NCI-H1436 treated with DMSO at 0.1 percent for 48 hours (cell line): ENCODE measurements around the gene FOXJ3.

ENCODE experiments used
- DNase-seq: peaks from one replicate; lab custom pipeline; 2025; lab: John Stamatoyannopoulos, UW

The FOXJ3 gene

DNA sequence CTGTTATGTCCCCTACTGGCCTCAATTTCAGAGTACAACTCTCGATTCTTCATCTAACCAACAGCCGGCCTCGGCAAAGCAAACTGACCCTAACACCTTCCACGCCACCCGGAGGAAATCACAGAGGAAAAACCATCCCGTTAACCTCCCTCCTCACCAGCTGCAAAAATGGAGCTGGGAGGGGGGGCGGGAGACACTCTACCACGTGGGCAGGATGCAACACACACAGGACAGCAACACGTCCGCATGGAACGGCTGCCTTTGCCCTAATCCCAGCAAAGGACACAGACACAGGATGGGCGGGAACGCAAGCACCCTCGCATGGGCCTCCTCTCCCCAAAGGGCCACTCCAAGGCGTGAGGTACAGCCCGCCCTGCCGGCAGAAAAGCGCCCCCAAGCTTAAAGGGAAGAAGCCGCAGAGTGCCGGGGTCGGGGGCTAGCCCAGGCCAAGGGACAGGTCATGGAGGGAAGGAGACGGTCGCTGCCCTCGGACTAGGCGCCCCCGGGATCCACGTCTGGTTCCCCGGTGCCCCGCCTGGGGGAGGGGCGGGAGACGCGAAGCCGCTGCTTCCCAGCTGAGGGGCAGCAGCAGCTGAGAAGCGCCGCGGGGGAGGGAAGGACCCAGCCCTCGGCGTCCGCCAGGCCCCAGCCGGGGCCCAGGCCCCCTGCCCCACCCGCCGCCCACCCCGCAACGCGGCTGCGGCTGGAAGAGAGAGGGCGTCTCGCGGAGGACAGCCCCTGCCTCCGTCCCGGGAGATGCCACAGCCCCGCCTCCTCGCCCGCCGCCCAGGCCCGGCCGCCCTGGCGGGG lies 590 bp downstream of the FOXJ3 start:
- DNase-seq, result no peak

DNA sequence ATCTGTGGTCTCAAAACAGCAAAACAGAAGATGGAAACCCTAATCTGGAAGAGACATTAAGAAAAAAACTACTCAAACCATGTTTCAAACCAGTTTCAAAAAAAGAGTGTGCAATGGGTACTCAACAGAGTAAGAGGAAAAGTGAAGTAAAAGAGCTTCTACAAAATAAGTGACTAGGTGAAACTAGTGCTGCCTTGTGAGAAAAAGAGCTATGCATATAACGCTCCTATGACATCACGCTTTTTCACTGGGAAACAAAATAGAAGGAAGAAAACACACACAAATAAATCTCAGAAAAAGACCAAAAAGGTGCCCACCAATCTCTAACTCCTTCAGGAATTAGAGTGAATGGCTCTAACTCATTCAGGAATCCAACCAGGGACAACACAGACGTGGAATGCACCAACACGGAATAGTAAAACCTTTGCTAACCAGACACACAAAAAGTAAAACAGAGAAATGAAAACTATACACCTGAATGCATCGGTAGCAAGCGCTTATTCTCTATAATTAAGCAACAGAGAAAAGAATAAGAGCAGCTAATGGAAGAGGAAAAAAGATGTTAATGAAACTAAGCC lies 1.3 kb downstream of the FOXJ3 start:
- no peak for DNase-seq

DNA sequence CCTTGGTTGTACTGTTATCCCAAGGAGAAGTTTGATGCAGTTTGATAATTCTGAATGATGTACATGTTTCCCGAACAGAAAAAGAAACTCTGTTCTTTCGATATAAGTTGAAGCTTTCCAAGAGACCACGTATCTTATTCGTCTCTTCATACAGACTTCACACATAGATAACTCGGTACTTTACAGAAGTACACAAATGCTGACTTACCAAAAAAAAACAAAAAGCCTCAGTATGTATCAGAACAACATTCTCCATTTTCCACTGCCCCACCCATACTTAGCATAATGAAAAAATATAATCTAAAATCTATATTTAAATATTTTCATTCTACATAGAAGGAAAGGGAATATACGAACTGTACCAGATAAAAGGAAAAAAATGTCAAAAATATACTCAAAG lies 2.2 kb downstream of the FOXJ3 start:
- DNase-seq, result no peak

DNA sequence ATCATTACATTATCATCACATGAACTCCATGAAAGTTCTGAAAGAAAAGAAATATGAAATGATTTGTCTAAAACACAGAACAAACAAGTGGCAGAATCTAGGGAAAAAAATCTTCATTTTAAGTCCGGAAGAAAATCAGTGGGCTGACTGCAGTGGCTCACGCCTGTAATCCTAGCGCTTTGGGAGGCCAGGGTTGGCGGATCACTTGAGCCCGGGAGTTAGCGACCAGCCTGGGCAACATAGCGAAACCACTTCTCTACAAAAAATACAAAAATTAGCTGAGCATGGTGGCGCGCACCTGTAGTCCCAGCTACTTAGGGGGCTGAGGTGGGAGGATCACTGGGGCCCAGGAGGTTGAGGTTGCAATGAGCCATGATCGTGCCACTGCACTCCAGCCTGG lies 4.8 kb downstream of the FOXJ3 start:
- no peak for DNase-seq

DNA sequence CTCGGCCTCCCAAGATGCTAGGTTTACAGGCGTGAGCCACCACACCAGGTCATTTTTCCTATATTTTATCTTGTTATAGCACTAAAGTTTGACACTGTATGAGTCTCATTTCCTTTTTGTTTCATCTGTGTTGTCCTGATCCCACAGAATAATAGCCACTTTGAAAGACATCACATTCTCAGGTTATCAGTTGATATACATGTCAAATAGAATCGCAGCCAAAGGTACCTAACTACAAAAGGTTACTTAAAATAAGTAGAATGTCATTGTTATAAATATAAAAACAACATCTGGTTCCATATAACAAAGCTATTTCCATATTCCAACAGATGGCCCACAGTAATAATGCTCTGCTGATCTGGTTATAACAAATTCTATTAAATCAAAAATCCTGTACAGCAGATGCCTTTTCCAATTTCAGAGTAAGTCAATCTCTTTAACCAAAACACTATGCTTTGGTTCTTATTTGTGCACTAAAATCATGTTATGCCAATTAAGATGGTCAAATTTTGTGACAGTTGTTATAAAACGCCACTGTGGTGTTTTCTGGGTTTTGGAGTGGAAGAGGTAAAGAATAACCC lies 6.0 kb downstream of the FOXJ3 start:
- no peak for DNase-seq

DNA sequence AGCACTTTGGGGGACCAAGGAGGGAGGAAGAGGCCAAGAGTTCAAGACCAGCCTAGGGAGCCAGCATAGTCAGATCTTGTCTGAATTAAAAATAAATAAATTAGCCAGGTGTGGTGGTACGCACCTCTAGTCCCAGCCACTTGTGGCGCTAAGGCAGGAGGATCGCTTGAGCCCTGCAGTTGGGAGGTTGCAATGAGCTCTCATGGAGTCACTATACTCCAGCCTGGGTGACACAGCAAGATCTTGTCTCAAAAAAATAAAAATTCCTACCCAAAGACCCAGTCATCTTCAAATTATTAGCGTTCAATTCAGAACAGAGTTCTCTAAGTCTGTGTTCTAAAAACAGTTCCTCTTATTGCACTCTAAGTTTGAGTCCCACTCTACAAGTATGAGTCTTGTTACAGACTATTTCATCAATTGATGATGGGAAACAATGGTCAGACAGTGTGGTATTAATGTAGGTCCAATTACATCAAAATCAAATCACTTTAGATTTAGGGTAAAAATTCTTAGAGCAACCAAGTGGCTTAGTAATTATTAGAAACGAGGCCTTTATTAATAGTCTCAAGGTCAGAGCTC lies 6.9 kb downstream of the FOXJ3 start:
- no peak for DNase-seq

DNA sequence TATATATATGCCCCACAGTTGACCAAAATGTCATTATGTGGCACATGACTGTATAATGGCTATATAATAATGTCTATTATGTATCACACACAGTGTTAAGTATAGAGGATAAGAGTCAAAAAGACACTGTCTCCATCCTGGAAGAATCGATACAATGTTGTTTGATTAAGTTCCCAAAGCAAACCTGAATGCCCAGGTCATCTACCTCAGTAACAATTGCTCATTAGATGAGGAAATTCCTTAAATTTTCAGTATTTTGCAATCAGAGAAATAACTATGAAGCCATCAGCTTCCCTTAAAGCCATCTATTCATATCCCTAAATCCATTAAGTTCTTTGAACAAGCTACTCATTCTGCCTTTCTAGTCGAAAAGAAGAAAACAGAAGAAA lies 10.0 kb downstream of the FOXJ3 start:
- no peak for DNase-seq

DNA sequence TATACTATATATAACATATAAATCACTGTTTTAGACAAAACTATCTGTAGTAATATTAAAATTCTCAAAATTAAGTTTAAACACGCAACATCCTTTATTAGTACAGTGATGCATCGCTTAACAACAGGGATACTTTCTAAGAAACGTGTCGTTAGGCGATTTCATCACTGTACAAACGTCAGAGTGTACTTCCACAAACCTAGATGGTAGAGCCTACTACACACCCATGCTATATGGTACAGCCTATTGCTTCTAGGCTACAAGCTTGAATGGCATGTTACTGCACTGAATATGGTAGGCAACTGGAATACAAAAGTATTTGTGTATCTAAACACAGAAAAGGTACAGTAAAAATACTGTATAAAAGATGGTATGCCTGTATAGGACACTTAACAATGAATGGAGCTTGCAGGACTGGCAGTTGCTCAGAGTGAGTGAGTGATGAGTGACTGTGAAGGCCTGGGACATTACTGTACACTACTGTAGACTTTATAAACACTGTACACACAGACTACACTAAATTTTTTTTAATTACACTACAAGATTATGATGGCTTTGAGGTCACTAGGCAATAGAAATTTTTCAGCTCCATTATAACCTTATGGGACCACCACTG lies 10.5 kb downstream of the FOXJ3 start:
- no peak for DNase-seq

DNA sequence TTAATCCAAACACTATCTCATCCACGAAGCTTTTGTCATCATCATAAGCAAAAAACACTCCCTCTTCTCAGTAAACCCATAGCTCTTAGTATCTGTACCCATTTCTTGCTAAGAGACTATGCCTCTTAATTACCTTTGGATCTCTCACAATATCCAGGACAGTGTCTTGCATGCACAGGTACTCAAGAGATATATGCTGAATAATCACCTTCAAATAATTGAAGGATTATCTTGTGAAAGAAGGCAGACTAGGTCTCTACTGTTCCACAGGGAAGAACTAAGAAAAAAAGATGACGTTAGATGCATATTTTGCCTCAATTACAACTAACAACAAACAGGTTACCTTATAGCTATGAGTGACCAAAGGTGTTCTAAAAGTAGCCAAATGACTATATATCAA lies 11.5 kb downstream of the FOXJ3 start:
- no peak for DNase-seq

DNA sequence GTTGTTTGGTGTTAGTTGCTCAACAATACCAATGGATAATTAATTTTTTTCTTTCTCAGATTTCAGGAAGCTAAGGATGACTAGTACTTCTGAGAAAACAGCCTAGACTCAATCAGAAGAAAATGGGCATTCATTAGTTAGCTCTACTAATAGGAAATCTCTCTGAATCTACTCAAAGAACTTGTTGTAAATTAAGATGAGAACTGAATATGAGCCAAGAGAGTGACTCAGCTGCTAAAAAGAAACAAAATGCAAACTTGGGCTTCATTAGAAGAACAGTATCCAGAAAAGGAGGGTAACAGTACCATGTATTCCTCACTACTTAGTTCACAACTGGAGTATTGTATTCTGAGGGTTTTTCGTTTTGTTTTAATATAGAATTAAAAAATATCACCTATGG lies 12.5 kb downstream of the FOXJ3 start:
- DNase-seq, result no peak

DNA sequence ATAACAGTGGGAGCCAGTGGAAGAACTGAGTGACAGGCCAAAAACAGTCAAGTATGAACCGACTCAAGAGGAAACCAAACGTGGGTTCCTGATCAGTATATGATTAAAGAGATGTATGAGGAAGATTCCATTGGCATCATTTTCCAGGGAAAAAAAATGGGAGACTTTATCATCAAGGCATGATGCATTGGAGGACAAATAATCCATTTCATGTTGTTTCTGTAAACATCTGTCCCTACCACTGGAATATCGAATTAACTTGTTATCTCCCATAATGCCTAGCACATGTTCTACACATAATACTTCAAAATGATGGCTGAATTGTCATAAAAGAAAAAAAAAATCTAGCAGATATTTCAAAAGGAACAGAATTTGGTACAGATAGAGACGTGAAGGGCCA lies 13.3 kb downstream of the FOXJ3 start:
- DNase-seq, result no peak

DNA sequence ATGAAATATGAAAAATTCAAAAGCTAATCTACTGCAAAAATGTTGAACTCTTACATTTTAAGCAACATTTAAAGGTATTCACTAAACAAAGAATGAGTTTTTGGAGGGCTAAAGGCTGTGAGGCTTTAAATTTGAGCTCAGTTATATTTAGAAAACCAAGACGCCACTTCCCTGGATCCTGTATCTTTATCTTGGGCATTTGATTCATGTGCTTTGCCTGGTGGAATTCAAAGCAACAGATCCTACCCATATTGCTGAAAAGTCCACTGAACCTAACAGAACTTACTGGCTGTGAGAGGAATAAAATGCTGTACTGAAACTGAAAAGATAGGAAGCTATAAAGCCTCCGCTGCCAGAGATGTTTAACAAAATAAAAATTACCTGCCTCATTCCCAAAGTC lies 14.3 kb downstream of the FOXJ3 start:
- no peak for DNase-seq

DNA sequence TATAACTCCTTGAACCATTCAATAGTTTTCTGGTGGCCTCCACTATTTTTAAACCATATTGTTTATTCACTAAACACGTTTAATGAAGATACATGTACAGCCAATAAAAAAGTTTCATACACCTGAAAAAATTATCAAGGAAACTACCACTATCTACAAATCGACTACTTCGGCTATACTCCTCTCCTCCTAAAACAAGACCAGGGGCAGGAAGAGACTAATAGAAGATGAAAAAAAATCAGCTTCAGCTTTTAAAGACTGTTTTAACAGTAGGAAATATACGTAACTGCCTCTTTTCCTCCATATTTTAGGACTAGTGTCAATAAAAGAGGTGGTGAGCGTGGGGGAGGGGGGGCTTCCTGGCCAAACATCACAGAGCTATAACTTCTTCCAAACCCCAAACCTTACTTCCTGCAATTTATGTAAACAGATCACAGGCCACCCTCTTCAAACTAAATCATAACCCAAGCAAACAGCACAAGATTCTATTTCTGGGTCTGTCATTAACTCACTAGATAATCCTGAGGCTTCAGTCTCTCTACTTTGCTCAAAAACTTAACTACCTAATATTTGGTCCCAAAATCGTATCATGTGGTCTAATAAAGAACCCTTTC lies 15.1 kb downstream of the FOXJ3 start:
- DNase-seq, result no peak

DNA sequence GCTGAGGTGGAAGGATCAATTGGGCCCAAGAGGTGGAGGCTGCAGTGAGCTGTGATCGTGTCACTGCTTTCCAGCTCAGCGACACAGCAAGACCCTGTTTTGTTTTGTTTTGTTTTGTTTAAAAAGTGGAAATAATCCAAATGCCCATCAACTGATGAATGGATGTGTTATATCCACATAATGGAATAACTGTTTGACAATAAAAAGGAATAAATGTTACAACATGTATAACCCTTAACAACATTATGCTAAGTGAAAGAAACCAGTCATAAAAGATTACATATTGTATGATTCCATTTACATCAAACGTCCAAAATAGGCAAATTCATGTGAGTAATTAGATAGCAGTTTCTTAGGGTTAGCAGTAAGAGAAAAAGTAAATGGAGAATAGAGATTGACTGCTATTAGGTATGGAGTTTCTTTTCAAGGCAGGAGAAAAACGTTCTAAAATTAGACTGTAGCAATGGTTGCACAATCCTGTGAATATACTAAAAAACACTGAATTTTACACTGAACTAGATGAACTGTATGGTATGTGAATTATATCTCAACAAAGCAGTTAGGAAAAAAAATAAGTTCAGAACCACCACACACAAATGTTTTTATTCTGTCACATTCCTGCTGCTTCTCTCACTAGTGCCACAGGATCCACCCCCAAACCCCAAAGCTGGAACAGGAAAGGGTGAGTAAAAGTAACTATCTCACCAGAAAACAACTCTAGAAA lies 15.7 kb downstream of the FOXJ3 start:
- DNase-seq, result no peak

DNA sequence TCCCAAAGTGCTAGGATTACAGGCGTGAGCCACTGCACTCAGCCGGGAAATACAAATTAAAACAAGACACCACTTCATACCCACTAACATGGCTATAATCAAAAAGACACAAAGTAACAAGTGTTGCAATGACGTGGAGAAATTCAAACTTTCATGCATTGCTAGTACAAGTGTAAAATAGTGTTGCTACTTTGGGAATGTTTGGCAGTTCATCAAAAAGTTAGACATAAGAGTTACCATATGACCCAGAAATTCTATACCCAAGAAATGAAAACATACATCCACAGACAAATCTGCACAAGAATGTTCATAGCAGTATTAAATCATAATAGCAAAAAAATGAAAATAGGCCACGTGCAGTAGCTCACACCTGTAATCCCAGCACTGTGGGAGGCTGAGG lies 16.4 kb downstream of the FOXJ3 start:
- DNase-seq, result no peak

DNA sequence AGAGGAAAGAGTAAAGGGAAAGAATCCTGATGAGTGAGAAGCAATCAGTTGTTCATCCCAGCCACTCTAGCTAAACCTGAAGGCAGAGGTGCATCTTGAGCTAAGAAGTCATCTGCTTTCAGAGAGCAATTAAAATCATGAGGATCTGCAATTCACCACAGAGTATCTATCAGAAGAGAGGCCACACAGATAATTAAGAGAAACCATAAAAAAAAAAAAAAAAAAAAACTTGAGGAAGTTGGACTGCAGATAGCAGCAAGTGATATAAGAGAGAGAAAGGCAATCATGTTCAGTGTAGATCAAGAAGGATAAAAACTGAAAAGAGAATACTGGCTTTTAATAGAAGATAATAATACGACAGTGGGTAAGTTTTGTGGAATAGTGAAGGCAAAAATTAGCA lies 17.7 kb downstream of the FOXJ3 start:
- no peak for DNase-seq

DNA sequence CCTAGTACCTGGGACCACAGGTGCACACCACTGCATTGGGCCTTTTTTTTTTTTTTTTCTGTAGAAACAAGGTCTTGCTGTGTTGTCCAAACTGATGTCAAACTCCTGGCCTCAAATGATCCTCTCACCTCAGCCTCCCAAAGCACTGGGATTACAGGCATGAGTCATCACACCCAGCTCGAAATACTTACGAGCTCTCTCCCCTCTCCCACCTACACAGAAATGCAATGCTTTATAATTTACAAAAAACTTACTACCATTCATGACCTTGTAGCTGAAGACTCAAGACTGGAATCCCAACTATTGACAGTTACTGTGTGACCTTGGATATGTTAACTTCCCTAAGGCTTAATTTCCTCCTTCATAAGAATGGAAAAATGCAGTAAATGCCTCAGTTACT lies 18.7 kb downstream of the FOXJ3 start:
- no peak for DNase-seq

DNA sequence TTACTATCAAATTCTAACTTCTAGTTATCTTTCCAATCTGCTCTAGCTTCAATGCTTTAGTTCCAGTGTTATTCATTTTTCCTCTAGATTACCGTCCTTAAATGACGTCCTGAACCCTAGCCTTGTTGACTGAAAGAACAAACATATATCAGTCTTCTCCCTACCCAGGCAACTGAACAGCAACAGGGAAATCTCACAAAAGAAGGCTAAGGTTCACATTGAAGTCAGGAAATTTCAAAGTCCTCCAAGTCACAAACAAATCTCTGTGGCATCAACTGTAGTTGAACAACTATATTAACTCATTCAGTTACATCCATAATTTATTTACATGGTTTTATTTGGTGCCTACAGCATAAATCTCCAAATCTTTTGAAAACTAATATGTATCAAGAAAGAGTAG lies 19.5 kb downstream of the FOXJ3 start:
- no peak for DNase-seq

DNA sequence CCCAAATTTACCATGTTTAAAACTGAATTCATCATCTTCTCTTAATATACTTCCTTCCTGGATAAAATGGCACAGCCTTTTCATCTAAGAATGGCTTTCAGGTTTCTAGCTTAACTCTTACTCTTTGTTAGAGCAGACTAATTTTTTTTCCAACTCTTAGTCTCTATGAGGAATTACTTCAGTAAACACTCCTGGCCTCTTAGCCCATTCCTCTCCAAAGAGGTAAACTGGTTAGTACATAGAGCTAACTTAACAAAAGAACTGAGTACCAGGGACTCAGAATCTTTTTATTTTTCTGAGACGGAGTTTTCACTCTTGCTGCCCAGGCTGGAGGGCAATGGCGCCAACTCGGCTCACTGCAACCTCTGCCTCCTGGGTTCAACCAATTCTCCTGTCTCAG lies 21.1 kb downstream of the FOXJ3 start:
- DNase-seq, result no peak

DNA sequence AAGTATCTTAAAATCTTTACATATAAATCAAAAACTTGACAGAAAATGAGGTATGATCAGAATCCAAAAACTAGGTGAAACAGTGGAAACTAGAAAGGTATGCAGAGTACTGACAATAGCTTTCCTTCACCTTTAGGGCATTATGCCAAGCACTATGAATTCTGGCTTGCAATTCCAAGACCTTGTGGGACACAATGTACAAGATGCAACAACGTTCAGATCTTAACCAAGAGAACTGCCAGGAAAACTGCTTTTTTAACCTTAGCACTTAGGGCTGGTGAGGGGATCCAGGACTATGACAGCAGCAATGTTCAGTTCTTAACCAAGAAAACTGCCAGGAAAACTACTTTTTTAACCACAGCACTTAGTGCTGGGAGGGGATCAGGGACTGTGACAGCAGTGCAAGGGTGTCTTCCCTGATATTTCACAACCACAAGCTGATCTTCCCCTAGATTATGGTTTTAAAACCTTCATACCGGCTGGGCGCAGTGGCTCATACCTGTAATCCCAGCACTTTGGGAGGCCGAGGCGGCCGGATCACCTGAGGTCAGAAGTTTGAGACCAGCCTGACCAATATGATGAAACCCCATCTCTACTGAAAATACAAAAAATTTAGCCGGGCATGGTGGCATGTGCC lies 22.3 kb downstream of the FOXJ3 start:
- no peak for DNase-seq

DNA sequence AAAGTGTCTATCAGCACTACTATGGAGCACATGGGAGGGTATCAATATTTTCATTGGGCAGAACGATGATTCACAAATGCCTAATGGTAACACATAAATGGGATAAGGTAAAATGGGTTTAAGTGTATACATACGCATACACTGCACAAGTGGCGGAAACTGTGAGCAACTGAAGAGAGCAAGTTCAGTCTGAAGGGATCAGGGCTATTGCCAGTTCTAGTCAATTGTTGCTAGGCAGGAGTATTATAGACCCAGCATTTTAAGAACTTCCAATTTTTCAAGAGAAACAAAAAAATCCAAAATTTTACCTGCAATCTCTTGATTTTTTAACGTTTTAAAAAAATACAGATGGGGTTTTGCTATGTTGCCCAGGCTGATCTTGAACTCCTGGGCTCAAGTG lies 23.1 kb downstream of the FOXJ3 start:
- no peak for DNase-seq
